Endometrium (tissue), 2 donors: ENCODE measurements around the gene PGAM4.
"Not testable (repeated sequence)": the region's sequence is repeated elsewhere in the genome, so short reads cannot be mapped to it uniquely, and the experiment has no call there.

ENCODE experiments used
- FAIRE-seq: peaks from 2 replicates; lab custom pipeline; 2012; peaks lifted over from hg19 to GRCh38; lab: Jason Lieb, UNC
- donor health status: control.
- donor health status: control.

The PGAM4 gene

GRCh38 chrX:77969538-77969937, at the start of gene PGAM4:
Gene PGAM4, minus strand, starts transcription at chrX:77969638. Its CDS starts 0 bp downstream, at chrX:77969638.
- FAIRE-seq = no peak

- FAIRE-seq = no peak
These were observed 42.4 kb upstream of the PGAM4 start for GRCh38 chrX:78011846-78012245.

- FAIRE-seq = no peak
These were observed 10.4 kb upstream of the PGAM4 start for GRCh38 chrX:77979870-77980269.

GRCh38 chrX:77977518-77977917, 8.1 kb upstream of the PGAM4 start:
- FAIRE-seq = no peak

- FAIRE-seq = no peak
These were observed 7.7 kb upstream of the PGAM4 start for GRCh38 chrX:77977095-77977494.

GRCh38 chrX:77975755-77976154, 6.3 kb upstream of the PGAM4 start:
- no peak for FAIRE-seq

DNA sequence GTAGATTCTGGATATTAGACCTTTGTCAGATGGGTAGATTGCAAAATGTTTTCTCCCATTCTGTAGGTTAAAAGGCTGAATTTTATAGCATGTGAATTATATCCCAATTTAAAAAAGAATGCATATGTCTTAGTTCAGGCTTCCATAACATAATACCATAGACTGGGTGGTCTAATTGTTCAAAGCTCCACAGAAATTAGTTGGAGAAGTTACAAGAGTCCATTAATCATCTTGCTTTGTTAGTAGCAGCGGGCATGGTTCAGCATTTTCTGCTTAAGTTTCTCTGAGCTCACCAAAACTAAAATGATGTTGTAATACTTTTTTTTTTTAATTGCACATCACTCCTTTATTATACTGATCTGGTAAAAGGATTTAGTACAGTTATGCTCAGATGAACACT, 1.8 kb downstream of the PGAM4 start:
- no peak for FAIRE-seq

DNA sequence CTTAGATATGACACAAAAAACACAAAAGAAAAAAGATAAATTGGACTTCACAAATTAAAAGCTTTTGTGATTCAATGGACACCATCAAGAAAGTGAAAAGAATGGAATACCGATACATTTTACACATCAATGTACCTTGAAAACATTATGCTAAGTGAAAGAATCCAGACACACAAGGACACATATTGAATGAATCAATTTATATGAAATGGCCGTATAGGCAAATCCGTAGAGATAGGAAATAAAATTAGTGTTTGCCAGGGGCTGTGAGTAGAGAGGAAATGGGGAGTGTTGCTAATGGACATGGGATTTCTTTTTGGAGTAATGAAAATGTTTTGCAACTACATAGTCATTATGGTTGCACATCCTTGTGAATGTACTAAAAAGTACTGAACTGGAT, 3.1 kb downstream of the PGAM4 start:
- no peak for FAIRE-seq

DNA sequence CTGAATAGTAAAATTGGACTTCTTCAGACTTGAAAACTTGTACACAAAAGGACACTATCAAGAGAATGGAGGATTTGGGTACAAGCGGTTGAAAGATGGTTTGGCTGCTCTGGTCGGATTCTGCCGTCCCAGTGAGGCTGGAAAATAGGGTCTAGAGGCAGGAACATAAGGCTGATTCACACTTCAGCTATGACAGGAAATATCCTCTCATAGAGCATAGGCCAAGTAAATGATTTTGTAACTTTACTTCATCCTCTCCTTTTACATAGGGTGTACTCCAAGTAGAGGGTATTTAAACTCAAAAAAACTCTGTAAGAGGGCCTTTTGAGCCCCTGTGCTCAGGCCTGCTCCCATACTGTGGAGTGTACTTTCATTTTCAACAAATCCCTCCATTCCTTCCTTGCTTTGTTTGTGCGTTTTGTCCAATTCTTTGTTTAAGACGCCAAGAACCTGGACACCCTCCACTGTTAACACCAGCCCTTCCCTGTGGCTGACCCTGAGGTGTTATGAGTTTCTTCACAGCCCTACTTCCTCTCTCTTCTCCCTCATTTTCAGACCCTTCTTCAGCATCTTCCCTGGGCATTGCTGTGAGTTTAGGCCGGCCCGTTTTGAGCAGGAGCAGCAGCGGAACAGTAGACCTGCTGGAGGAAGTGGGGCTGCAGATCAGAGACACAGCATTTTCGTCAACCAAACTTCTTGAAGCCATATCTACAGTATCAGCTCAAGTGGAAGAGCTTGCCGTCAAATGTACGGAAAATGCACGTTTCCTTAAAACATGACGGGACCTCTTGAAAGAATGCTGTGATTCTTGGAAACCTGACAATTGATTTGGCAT, 7.2 kb downstream of the PGAM4 start:
- FAIRE-seq = no peak

GRCh38 chrX:77961063-77961462, 8.4 kb downstream of the PGAM4 start:
- FAIRE-seq = no peak

DNA sequence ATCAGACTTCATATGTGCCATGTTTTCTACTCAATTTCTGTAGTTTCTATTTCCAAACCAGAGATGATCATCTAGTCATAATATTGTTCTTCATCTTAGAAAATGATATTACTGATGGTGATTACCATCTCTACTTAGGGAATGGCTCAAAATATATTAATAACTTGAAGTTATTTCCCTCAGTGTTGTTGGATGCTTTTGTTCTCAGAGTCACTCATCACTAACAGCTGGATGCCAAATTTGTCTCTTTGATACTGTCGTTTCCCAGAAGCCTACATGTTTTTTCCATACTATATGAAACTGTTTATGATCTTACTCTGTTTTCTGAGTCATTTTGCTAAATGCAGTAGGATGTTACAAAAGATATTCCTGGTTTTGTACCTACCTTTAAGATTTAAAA, 8.9 kb downstream of the PGAM4 start:
- no peak for FAIRE-seq

- FAIRE-seq = no peak
These were observed 15.7 kb downstream of the PGAM4 start for GRCh38 chrX:77953708-77954107.

DNA sequence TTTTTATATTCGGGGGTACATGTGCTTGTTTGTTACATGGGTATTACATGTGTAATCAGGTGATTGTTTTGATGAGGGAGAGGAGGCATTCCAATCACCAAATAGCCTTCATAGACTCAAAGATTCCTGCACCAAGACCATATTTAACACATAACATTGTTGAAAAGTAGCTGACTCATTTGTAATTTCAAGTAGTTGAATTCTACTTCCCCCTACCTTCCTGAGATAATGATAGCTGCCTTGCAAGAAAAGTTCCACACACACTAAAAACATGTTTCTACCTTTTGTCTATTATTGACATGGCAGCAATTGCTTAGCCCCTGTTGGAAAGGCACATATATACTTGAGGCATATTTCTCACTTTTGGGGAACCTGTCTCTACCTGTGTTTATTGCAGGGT, 16.1 kb downstream of the PGAM4 start:
- FAIRE-seq = no peak

DNA sequence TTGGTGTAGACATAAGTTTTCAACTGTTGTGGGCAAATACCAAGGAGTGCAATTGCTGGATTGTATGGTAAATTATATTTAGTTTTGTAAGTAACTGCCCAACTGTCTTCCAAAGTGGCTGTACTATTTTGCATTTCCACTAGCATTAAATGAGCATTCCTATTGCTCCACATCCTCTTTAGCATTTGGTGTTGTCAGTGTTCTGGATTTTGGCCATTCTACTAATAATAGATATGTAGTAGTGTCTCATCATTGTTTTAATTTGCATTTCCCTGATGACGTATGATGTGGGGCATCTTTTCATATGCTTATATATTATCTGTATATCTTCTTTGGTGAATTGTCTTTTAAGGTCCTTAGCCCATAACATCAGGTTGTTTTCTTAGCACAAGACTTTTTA, 17.3 kb downstream of the PGAM4 start:
- no peak for FAIRE-seq

DNA sequence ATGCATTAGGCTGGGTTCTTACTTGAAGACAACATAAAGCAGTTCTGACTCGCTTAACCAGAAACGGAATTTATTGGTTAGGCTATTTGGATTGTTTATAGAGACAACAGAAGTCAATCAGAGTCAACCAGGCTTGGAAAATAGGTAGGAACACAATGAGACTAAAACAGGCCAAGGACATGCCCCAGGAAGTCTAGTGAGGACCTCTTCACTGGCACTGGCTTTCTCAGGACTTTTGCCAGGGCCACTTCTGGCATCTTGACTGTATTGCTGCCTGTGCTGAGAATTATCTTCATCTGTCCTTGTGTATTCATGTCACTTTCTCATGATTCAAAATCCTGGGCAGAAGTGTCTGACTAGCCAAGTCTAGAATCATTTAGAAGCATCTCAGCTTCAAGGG, 19.6 kb downstream of the PGAM4 start:
- FAIRE-seq = no peak

DNA sequence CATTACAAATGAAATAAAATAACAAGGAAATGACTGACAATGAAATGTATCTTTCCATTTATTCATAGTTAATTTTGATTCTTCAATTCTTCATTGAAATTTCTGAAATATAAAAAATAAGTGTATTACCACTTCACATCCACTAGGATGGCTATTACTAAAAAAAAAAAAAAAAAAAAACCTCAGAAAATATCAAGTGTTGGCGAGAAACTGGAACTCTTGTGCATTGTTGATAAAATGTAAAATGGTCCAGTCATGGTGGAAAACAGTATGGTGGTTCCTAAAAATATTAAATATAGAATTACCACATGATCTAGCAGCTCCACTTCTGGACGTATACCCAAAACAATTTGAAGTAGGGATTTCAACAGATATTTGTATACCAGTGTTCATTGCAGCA, 22.9 kb downstream of the PGAM4 start:
- FAIRE-seq = no peak

DNA sequence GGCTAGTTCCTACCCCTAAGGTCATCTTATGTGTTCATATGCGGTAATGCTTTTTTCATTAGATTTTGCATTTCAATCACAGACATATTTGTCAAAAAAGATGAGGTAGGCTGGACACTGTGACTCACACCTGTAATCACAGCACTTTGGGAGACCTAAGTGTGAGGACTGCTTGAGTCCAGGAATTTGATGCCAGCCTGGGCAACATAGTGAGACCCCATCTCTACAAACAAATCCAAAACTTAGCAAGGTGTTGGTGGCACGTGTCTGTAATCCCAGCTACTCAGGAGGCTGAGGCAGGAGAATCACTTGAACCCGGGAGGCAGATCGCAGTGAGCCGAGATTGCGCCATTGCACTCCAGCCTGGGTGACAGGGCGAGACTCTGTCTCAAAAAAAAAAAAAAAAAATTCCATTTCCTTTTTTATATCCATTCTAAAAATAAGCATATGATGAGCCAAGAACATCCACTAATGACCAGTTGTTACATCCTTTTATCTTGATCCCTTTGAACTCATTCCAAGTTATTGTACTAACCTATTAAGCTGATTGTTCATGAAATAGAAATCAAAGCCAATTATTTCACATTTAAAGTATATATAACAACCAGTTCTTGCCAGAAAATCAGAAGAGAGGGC, 23.4 kb downstream of the PGAM4 start:
- no peak for FAIRE-seq

- FAIRE-seq = not testable (repeated sequence)
These were observed 24.4 kb downstream of the PGAM4 start for GRCh38 chrX:77945031-77945430.

- no peak for FAIRE-seq
These were observed 31.3 kb downstream of the PGAM4 start for GRCh38 chrX:77938083-77938680.

GRCh38 chrX:77937291-77937690, 32.1 kb downstream of the PGAM4 start:
- FAIRE-seq = no peak

DNA sequence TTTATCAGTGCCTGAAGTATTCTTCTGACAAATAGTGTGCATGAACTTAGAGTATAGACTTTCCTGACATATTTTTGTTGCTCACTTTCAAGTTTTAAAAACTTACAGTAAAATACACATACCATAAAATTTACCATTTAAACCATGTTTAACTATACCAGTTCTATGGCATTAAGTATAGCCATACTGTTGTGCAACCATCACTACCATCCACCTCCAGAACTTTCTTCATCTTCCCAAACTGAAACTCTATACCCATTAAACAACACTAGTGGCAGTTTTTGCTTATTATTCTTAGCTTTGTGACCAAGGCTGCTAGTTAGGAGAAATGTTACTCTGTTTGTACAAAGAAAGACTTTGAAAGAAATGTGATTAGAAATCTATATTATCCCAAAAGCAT, 33.1 kb downstream of the PGAM4 start:
- no peak for FAIRE-seq

DNA sequence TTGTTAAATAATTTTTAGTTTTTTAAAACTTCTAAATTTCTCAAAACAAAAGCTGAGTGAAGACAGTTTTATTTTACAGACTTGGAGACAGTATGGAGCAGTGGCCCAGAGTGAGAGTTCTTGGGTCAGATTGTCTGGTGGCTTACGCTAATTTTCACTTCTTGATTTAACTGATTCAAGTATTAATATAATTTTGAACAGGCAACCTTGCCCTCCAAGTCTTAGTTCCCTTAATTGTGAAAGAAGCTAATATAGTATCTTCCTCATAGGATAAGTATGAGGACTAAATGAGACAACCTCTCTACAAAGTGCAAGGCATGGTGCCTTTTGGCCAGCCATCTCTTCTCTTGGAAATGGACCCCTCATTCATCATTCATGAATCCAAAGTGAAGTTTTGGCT, 33.6 kb downstream of the PGAM4 start:
- no peak for FAIRE-seq

DNA sequence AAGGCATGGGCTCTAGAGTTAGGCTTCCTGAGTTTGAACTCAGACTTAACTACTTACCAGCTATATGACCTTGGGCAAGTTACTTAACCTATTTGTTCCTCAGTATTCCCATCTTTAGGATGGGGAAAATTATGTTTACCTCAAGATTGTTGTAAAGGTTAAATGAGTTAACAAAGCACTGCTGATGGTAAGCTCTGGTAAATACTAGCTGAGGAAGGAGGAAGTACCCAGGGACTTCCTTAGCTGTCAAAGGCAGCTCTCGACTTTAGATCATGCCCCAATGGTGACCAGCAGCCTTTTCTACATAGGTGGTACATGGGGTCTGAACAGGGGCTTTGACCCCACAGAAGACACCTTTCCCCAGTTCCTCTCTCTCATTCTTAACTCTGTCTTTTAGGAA, 38.9 kb downstream of the PGAM4 start:
- no peak for FAIRE-seq

DNA sequence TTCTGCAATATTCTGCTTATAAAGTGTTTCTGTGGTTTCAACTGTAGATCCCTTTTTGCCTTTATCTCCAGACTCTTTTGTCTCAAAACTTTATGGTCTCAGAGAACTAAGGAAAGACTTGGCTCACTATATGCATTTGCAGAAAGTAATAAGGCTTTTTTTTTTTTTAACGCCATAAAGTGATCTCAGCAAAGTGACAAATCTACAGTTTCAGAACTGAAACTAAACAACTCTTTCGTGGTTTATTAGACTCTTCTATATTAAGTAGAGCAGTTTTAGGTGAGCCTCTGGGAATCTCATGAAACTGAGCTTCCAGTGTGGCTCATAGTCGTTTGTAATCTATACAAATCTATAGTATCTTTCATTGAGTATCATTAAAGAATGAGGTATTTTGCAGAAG, 43.7 kb downstream of the PGAM4 start:
- no peak for FAIRE-seq
